Body of pancreas (tissue), 4 donors: Measurements from ENCODE around the gene GAD2.

Experiments used
- CTCF ChIP-seq, 7 experiments: fragments of 450-650 bp in 4 of 7; fragments of 200-600 bp in 3 of 7; sonication (generic) in 3 of 7; IDR thresholded peaks; one replicate each; pipeline ENCODE4 v1.5.1; 2016 to 2019; ENCODE audit warnings: antibody characterized with exemption in 7 of 7
- POLR2A ChIP-seq, 3 donors: fragments of 450-650 bp; IDR thresholded peaks; one replicate each; pipeline ENCODE4 v1.6.1; 2016; ENCODE audit warnings: antibody characterized with exemption in 3 of 3, mild to moderate bottlenecking in 2 of 3

- no peak for TF ChIP-seq CTCF (IDR thresholded peaks at IDR 0.05)
- TF ChIP-seq POLR2A (IDR thresholded peaks at IDR 0.05): no peak
Observed at GRCh38 chr10:26227786-26228185, 11.2 kb downstream of the GAD2 start.
